GM12878 (cell line): ENCODE data around the gene SECISBP2. TPM values are rescaled to one million over a fixed set of nuclear protein-coding genes. Genes with fewer than 3 reads are reported as not detected.

ENCODE experiments used
- ATAC-seq: fragments of 200-7000 bp; cut with Tn5 transposase; 3 replicates; pipeline ENCODE4 v1.9.1; 2020; ENCODE audit warnings: mild to moderate bottlenecking, moderate library complexity
- BruUV-seq: library from RNA; stranded (reverse); fragments of 400-500 nt; replicated peaks from 2 replicates; lab custom pipeline; 2021; lab: Mats Ljungman, UMichigan
- CTCF ChIA-PET: fragments of 300-600 bp; sonication (Branson Sonifier 250); formaldehyde crosslinking; extraction: SDS; loops from one replicate; lab custom pipeline; 2021; ENCODE audit warnings: inconsistent platforms; lab: Yijun Ruan, JAX
- POLR2A ChIA-PET: fragments of 350-600 bp; formaldehyde crosslinking; extraction: SDS; loops from one replicate; lab custom pipeline; 2021; ENCODE audit warnings: inconsistent platforms; lab: Charles Lee
- RAD21 ChIA-PET: fragments of 300-600 bp; sonication (Branson Sonifier 250); formaldehyde crosslinking; loops from one replicate; lab custom pipeline; 2023; ENCODE audit warnings: antibody characterized with exemption; ENCODE audit not compliant: unreplicated experiment; lab: Charles Lee
- SMC1A ChIA-PET: fragments of 300-600 bp; sonication (Branson Sonifier 250); formaldehyde crosslinking; loops from one replicate; lab custom pipeline; 2023; ENCODE audit not compliant: unreplicated experiment, uncharacterized antibody; lab: Charles Lee
- DNase-seq: peaks from one replicate; pipeline ENCODE4 v3.0.0-alpha.2; 2011; ENCODE audit warnings: low read depth, low spot score
- FAIRE-seq: peaks from 3 replicates; lab custom pipeline; 2011; peaks lifted over from hg19 to GRCh38; lab: Jason Lieb, UNC
- H2AFZ ChIP-seq: 2 replicates; pipeline ENCODE4 v1.6.0; 2011; ENCODE audit warnings: low read depth, low read length, control low read depth; ENCODE audit not compliant: control insufficient read depth
- H3K27ac ChIP-seq: 2 replicates; pipeline ENCODE4 v1.5.1; 2011; ENCODE audit warnings: control low read depth; ENCODE audit not compliant: control insufficient read depth, insufficient read depth
- H3K27me3 ChIP-seq, 2 experiments: replicated peaks in 1 of 2; 2 replicates each; pipeline versions ENCODE4 v1.6.0 to v1.6.1; 2011; ENCODE audit warnings: low read length in 1 of 2; ENCODE audit not compliant: control insufficient read depth in 2 of 2, insufficient read depth in 2 of 2
- H3K36me3 ChIP-seq, 2 experiments: 2 replicates each; pipeline ENCODE4 v1.5.1; 2011; ENCODE audit warnings: low read length in 1 of 2; ENCODE audit not compliant: control insufficient read depth in 2 of 2, insufficient read depth in 2 of 2
- H3K4me1 ChIP-seq: 2 replicates; pipeline ENCODE4 v1.6.1; 2011; ENCODE audit warnings: mild to moderate bottlenecking, low read length, moderate library complexity, mixed read lengths; ENCODE audit not compliant: control insufficient read depth, insufficient read depth
- H3K4me2 ChIP-seq: 2 replicates; pipeline ENCODE4 v1.6.0; 2011; ENCODE audit warnings: control low read depth; ENCODE audit not compliant: control insufficient read depth, insufficient read depth
- H3K4me3 ChIP-seq: fragments of 200-600 bp; sonication (generic); 2 replicates; pipeline ENCODE4 v1.5.1; 2016
- H3K79me2 ChIP-seq: 2 replicates; pipeline ENCODE4 v1.6.0; 2011; ENCODE audit warnings: low read length; ENCODE audit not compliant: control insufficient read depth, insufficient read depth
- H3K9ac ChIP-seq: 2 replicates; pipeline ENCODE4 v1.8.0; 2011; ENCODE audit warnings: low read length, control low read depth, mixed read lengths; ENCODE audit not compliant: control insufficient read depth, insufficient read depth
- H3K9me3 ChIP-seq: replicated peaks from 3 replicates; pipeline ENCODE4 v1.5.1; 2011; ENCODE audit warnings: mild to moderate bottlenecking, low read length; ENCODE audit not compliant: control insufficient read depth, insufficient read depth
- H4K20me1 ChIP-seq: 2 replicates; pipeline ENCODE4 v1.6.0; 2011; ENCODE audit not compliant: control insufficient read depth, insufficient read depth
- EED ChIP-seq: sonication (generic); IDR thresholded peaks from 2 replicates; pipeline ENCODE4 v1.6.1; 2016; ENCODE audit warnings: antibody characterized with exemption, low read depth
- JUND ChIP-seq: IDR thresholded peaks from 2 replicates; pipeline ENCODE4 v1.6.1; 2012; ENCODE audit warnings: low read depth, mild to moderate bottlenecking, low read length, improper control_type of control experiment, moderate library complexity
- MTA2 ChIP-seq: fragments of 450-650 bp; IDR thresholded peaks from 2 replicates; pipeline ENCODE4 v1.6.1; 2016; ENCODE audit warnings: low read depth, mild to moderate bottlenecking, moderate library complexity
- MYC ChIP-seq: IDR thresholded peaks from 2 replicates; pipeline ENCODE4 v1.6.1; 2011; ENCODE audit warnings: mild to moderate bottlenecking, low read length, moderate library complexity, inconsistent platforms; ENCODE audit not compliant: insufficient read depth, insufficient replicate concordance, insufficient read length, severe bottlenecking
- RELA ChIP-seq: fragments of 450-650 bp; IDR thresholded peaks from 2 replicates; pipeline ENCODE4 v1.8.0; 2014; ENCODE audit warnings: borderline replicate concordance; ENCODE audit not compliant: partially characterized antibody
- RFX5 ChIP-seq: IDR thresholded peaks from 2 replicates; pipeline ENCODE4 v1.6.1; 2011; ENCODE audit warnings: low read depth, low read length, improper control_type of control experiment
- SRF ChIP-seq, 2 experiments: IDR thresholded peaks; 2 replicates each; pipeline ENCODE4 v1.6.1; 2011; ENCODE audit warnings: low read depth in 2 of 2, low read length in 2 of 2, mild to moderate bottlenecking in 1 of 2, moderate library complexity in 1 of 2
- TCF3 ChIP-seq: IDR thresholded peaks from 2 replicates; pipeline ENCODE4 v1.6.1; 2012; ENCODE audit warnings: low read depth, mild to moderate bottlenecking, low read length, borderline replicate concordance; ENCODE audit not compliant: insufficient read depth
- in situ Hi-C: fragments of 300-500 bp; cut with MboI; formaldehyde crosslinking; loops from 9 replicates; pipeline ENCODE4 v1.14.3; 2018; ENCODE audit warnings: mixed read lengths
- intact Hi-C: fragments of 100-400 bp; cut with micrococcal nuclease; formaldehyde crosslinking; loops from one replicate; pipeline ENCODE4 v1.14.2; 2022; ENCODE audit not compliant: unreplicated experiment
- polyA plus RNA-seq, 11 experiments: library from polyadenylated mRNA; depleted of rRNA in 4 of 11; unstranded in 6 of 11; stranded (reverse) in 5 of 11; fragments of >200 nt; fragmentation: Nextera tagmentation in 4 of 11; fragmentation: Illumina TruSeq in 1 of 11; extraction: Ambion mirVana in 4 of 11; extraction: Trizol in 1 of 11; gene quantifications; 1 replicate in 1 of 11; 2 replicates in 10 of 11; pipeline versions ENCODE4 v1.2.1 to v1.2.3, GENCODE V29; 2011 to 2016; ENCODE audit warnings: inconsistent platforms in 2 of 11, missing spikeins in 2 of 11, low read depth in 1 of 11
- total RNA-seq, 4 experiments: library from RNA; depleted of rRNA in 3 of 4; stranded (reverse); fragments of >200 nt in 3 of 4; fragmentation: Illumina TruSeq in 1 of 4; extraction: Trizol in 1 of 4; gene quantifications; 2 replicates each; pipeline versions ENCODE4 v1.2.1 to v1.2.3, GENCODE V29; 2013 to 2021
- TF ChIP-seq, protein P1 (sequence below): fragments of 150-350 bp; IDR thresholded peaks from 2 replicates; pipeline ENCODE4 v1.6.1; 2016; ENCODE audit warnings: low read depth, low read length
- TF ChIP-seq, protein P2 (sequence below): fragments of 450-650 bp; IDR thresholded peaks from 2 replicates; pipeline ENCODE4 v1.6.1; 2017; ENCODE audit warnings: mild to moderate bottlenecking, low read depth, inconsistent platforms; ENCODE audit not compliant: poor library complexity, severe bottlenecking
- TF ChIP-seq, protein P3 (sequence below): fragments of 450-650 bp; IDR thresholded peaks from 2 replicates; pipeline ENCODE4 v1.6.1; 2017; ENCODE audit warnings: antibody characterized with exemption, mild to moderate bottlenecking, moderate library complexity
- TF ChIP-seq, protein P4 (sequence below): IDR thresholded peaks from 2 replicates; pipeline ENCODE4 v1.6.1; 2011; ENCODE audit warnings: borderline replicate concordance, low read depth, mild to moderate bottlenecking, moderate library complexity, mixed read lengths, low read length; ENCODE audit not compliant: insufficient read depth; ENCODE audit errors: extremely low read length

SECISBP2 gene
- total and polyA plus RNA-seq, 10 of the 15 experiments (the other 5 are each of a cell fraction or from before 2014, with no cell fraction given), result 4.6 to 50.5 (median 31.9) TPM

DNA sequence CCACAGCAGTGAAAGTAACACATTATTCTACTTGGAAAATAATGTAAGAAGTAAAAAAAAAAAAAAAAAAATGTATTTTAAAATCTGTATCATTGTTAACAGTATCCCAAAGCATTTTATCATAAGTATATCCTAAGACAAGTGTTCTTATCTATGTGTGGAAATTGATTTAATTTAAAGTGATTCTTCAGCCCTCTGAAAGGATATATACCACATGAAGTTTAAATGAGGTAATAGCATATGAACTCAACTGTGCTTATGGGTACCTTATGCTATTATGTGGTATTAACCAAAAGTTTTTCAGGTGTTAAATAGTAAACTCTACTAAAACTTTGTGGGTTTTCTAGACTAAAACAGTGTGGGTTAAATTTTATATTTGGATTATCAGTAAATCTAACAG lies 2.8 kb upstream of the SECISBP2 start:
- H3K27ac ChIP-seq, result no peak overlapping the region
- intact Hi-C loops (loop anchor here (5.0 to 10.0 kb wide), 4 partner anchors 92 to 1487 kb away; partner anchors contain the start of genes SEMA4D and SYK), in situ Hi-C loops (loop anchor here (25.0 kb wide), 1 partner anchor 1753 kb away; no protein-coding TSS in a partner anchor)
- ChIA-PET CTCF (interaction anchor here (1.9 kb wide), 1 partner anchor 233 kb away, joined by 6 read pairs; no protein-coding TSS in a partner anchor), SMC1A (no interaction called here), RAD21 (no interaction called here), POLR2A (interaction anchor here (1.2 to 1.9 kb wide), 2 partner anchors 9 to 24 kb away, joined by 4 to 6 read pairs; no protein-coding TSS in a partner anchor)
- no peak overlapping the region for H2AFZ ChIP-seq
- H3K4me1 ChIP-seq, result peaks cover 8% of the 10 kb centered on the region
- no peak for ATAC-seq
- no peak for DNase-seq
- H3K9me3 ChIP-seq, result no peaks in the 10 kb centered on the region
- H3K36me3 ChIP-seq, result peaks cover 2 to 13% of the 10 kb centered on the region in 2 experiments; a peak in 3 of 4 replicates
- peaks cover 4% of the 10 kb centered on the region; the same call in 1 of the 2 replicates for H4K20me1 ChIP-seq
- H3K4me2 ChIP-seq, result peak overlapping the region; percentile 10
- H3K9ac ChIP-seq, result no peak overlapping the region
- FAIRE-seq, result no peak
- H3K79me2 ChIP-seq, result peaks cover 90% of the 10 kb centered on the region
- H3K27me3 ChIP-seq, result no peaks in the 10 kb centered on the region
- no TSS peak for BruUV-seq
- peak overlapping the region; percentile 2; the same call in 1 of the 2 replicates for H3K4me3 ChIP-seq
- TF ChIP-seq RELA (no peak), TCF3 (no peak), MYC (no peak), JUND (no peak), SRF (IDR thresholded peaks at IDR 0.05; ENCODE audit: low read depth in 2 of 2, low read length in 2 of 2) (no peak), MTA2 (no peak), EED (no peak), RFX5 (no peak)
- TF ChIP-seq, protein P1, sequence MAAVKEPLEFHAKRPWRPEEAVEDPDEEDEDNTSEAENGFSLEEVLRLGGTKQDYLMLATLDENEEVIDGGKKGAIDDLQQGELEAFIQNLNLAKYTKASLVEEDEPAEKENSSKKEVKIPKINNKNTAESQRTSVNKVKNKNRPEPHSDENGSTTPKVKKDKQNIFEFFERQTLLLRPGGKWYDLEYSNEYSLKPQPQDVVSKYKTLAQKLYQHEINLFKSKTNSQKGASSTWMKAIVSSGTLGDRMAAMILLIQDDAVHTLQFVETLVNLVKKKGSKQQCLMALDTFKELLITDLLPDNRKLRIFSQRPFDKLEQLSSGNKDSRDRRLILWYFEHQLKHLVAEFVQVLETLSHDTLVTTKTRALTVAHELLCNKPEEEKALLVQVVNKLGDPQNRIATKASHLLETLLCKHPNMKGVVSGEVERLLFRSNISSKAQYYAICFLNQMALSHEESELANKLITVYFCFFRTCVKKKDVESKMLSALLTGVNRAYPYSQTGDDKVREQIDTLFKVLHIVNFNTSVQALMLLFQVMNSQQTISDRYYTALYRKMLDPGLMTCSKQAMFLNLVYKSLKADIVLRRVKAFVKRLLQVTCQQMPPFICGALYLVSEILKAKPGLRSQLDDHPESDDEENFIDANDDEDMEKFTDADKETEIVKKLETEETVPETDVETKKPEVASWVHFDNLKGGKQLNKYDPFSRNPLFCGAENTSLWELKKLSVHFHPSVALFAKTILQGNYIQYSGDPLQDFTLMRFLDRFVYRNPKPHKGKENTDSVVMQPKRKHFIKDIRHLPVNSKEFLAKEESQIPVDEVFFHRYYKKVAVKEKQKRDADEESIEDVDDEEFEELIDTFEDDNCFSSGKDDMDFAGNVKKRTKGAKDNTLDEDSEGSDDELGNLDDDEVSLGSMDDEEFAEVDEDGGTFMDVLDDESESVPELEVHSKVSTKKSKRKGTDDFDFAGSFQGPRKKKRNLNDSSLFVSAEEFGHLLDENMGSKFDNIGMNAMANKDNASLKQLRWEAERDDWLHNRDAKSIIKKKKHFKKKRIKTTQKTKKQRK, result no peak
- TF ChIP-seq, protein P2, sequence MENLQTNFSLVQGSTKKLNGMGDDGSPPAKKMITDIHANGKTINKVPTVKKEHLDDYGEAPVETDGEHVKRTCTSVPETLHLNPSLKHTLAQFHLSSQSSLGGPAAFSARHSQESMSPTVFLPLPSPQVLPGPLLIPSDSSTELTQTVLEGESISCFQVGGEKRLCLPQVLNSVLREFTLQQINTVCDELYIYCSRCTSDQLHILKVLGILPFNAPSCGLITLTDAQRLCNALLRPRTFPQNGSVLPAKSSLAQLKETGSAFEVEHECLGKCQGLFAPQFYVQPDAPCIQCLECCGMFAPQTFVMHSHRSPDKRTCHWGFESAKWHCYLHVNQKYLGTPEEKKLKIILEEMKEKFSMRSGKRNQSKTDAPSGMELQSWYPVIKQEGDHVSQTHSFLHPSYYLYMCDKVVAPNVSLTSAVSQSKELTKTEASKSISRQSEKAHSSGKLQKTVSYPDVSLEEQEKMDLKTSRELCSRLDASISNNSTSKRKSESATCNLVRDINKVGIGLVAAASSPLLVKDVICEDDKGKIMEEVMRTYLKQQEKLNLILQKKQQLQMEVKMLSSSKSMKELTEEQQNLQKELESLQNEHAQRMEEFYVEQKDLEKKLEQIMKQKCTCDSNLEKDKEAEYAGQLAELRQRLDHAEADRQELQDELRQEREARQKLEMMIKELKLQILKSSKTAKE, result no peak
- TF ChIP-seq, protein P3, sequence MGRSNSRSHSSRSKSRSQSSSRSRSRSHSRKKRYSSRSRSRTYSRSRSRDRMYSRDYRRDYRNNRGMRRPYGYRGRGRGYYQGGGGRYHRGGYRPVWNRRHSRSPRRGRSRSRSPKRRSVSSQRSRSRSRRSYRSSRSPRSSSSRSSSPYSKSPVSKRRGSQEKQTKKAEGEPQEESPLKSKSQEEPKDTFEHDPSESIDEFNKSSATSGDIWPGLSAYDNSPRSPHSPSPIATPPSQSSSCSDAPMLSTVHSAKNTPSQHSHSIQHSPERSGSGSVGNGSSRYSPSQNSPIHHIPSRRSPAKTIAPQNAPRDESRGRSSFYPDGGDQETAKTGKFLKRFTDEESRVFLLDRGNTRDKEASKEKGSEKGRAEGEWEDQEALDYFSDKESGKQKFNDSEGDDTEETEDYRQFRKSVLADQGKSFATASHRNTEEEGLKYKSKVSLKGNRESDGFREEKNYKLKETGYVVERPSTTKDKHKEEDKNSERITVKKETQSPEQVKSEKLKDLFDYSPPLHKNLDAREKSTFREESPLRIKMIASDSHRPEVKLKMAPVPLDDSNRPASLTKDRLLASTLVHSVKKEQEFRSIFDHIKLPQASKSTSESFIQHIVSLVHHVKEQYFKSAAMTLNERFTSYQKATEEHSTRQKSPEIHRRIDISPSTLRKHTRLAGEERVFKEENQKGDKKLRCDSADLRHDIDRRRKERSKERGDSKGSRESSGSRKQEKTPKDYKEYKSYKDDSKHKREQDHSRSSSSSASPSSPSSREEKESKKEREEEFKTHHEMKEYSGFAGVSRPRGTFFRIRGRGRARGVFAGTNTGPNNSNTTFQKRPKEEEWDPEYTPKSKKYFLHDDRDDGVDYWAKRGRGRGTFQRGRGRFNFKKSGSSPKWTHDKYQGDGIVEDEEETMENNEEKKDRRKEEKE, result no peak
- TF ChIP-seq, protein P4, sequence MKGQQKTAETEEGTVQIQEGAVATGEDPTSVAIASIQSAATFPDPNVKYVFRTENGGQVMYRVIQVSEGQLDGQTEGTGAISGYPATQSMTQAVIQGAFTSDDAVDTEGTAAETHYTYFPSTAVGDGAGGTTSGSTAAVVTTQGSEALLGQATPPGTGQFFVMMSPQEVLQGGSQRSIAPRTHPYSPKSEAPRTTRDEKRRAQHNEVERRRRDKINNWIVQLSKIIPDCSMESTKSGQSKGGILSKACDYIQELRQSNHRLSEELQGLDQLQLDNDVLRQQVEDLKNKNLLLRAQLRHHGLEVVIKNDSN, result no peak
